Stimulated activated effector memory CD8-positive, alpha-beta T cell treated with anti-CD3 and anti-CD28 coated beads, Interleukin-12 subunit alpha, Interleukin-12 subunit beta, amount 100 ng/mL, for 72 hours (primary cell): ENCODE results near the gene YY1AP1.
"Not testable (repeated sequence)": the region's sequence is repeated elsewhere in the genome, so short reads cannot be mapped to it uniquely, and the experiment has no call there.

Experiments used
- ATAC-seq: fragments of 150-1000 bp; cut with Tn5 transposase; 2 replicates; pipeline ENCODE4 v1.10.0; 2021
- DNase-seq, 2 donors: peaks; one replicate each; pipeline ENCODE4 v3.0.0; 2021 to 2022; ENCODE audit warnings: low spot score in 2 of 2
- H3K27ac Mint-ChIP-seq: one replicate; pipeline ENCODE4 v1.8.0; 2022; ENCODE audit warnings: mild to moderate bottlenecking, mixed read lengths
- H3K36me3 Mint-ChIP-seq: one replicate; pipeline ENCODE4 v1.8.0; 2022; ENCODE audit warnings: mild to moderate bottlenecking, mixed read lengths
- H3K4me1 Mint-ChIP-seq: one replicate; pipeline ENCODE4 v1.8.0; 2022; ENCODE audit warnings: mixed read lengths
- H3K4me3 Mint-ChIP-seq: one replicate; pipeline ENCODE4 v1.8.0; 2022; ENCODE audit warnings: mild to moderate bottlenecking, mixed read lengths
- H3K9me3 Mint-ChIP-seq: one replicate; pipeline ENCODE4 v1.8.0; 2022; ENCODE audit warnings: mixed read lengths

Gene YY1AP1

DNA sequence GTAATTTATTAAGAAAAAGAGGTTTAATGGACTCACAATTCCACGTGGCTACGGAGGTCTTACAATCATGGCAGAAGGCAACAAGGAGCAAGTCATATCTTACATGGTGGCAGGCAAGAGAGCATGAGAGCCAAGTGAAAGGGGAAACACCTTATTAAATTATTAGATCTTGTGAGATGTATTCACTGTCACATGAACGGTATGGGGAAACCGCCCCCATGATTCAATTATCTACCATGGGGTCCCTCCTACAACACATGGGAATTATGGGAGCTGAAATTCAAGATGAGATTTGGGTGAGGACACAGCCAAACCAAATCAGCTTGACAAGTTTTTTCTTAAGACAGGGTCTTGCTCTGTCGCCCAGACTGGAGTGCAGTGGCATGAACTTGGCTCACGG, 14.6 kb upstream of the YY1AP1 start:
- DNase-seq (no peak), ATAC-seq (no peak)
- Mint-ChIP-seq H3K9me3 (no peaks in the 10 kb centered on the region), H3K4me3 (no peak overlapping the region), H3K4me1 (peaks cover 29% of the 10 kb centered on the region), H3K36me3 (peaks cover 15% of the 10 kb centered on the region), H3K27ac (no peak overlapping the region)

DNA sequence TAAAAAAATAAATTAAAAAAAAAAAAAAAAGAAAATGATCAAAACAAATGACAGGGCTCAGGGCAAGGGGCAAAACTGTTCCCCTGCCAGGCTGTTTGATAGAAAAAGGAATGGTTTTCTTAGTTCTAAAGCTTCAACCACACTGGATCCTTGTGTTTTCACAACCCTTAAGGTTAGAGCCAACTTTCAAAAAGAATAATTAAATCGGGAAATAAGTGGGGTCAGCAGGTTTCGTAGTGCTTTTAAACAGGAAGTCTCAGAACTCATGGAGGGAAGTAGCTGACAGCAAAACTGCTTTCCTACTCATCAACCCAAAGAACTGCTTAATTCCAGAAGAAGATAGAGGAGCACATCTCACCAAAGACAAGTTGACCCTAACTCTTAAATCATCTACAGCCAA, 13.1 kb upstream of the YY1AP1 start:
- H3K27ac Mint-ChIP-seq, ATAC-seq, DNase-seq, H3K36me3 Mint-ChIP-seq, H3K9me3 Mint-ChIP-seq, H3K4me3 Mint-ChIP-seq: not testable (repeated sequence)
- H3K4me1 Mint-ChIP-seq: peaks cover 30% of the 10 kb centered on the region

DNA sequence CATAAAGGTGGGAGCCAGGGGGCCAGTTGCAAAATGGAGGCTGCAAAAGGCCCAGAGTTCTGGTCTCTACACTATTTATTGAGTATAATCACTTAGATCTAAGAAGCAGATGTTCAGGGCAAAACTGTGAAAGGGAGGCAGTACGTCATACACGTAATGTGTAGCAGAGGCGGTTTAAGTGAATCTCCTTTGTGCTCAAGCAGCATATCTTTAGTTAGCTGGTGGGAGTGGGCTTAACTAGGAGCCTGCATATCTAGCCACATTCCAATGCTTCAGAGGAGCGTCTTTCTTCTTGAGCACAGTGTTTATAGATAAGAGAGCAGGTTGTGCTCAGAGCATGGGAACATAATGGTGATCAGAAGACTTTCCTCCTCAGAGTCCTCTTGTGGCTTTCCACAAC, 10.5 kb upstream of the YY1AP1 start:
- H3K27ac Mint-ChIP-seq: peak overlapping the region; percentile 20
- not testable (repeated sequence) for DNase-seq, ATAC-seq, H3K4me3 Mint-ChIP-seq, H3K36me3 Mint-ChIP-seq, H3K9me3 Mint-ChIP-seq
- H3K4me1 Mint-ChIP-seq: peaks cover 47% of the 10 kb centered on the region

DNA sequence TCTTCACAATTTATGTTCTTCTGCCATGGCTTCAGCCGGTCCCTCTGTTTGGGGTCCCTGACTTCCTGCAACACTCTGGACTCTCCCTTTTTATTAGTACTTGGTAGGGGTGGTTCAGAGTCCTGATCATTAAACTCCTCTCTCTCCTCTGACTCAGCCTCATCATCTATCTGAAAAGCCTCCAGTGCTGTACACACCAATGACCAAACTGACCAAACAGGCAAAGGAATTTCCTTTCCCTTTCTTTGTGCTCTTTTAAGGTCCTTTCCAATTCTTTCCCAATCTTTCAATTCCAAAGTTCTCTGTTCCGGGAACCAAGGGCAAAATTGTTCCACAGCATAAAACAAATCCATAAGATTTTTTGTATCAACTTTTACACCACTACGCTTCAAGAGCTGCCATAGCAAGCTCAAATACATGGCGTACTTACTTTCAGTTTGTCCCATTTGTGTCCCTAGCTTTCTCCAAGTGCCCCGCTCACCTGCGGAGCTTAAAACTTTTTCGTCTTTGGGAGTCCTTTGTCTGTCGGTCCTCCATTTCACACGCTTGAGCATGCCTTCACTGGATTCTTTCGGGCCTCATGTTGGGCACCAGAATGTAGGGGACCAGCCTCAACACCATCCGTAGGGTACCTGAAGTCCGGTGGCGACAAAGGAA, 9.9 kb upstream of the YY1AP1 start:
- no peak overlapping the region for H3K4me3 Mint-ChIP-seq
- no peak for ATAC-seq
- H3K9me3 Mint-ChIP-seq: no peaks in the 10 kb centered on the region
- no peak for DNase-seq
- H3K4me1 Mint-ChIP-seq: peaks cover 46% of the 10 kb centered on the region
- H3K36me3 Mint-ChIP-seq: peaks cover 6% of the 10 kb centered on the region
- peak overlapping the region; percentile 20 for H3K27ac Mint-ChIP-seq

GRCh38 chr1:155697616-155698015, 9.0 kb upstream of the YY1AP1 start:
- not testable (repeated sequence) for H3K4me3 Mint-ChIP-seq, H3K9me3 Mint-ChIP-seq, H3K36me3 Mint-ChIP-seq, DNase-seq, H3K27ac Mint-ChIP-seq, ATAC-seq
- peaks cover 50% of the 10 kb centered on the region for H3K4me1 Mint-ChIP-seq

DNA sequence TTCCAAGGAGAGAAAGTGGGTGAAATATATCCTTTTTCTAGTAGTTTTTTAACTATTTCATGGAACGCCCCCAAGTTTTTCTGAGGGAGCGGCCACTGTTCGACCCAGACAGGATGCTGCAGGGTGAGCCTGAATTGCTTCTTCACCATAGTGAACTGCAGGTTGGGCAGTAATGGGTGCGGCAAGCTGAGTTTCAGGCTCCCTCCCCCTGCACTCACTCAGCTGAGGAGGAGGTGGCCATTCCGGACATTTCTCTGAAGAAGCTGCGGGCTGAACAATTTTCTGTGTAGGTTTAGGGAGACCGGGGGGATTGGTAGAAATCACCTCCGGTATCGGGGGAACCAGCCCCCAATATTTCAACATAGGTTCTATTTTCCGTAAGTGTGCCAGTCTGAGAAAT, 8.5 kb upstream of the YY1AP1 start:
- no peak for ATAC-seq
- DNase-seq: no peak
- Mint-ChIP-seq H3K9me3 (no peaks in the 10 kb centered on the region), H3K36me3 (peaks cover 14% of the 10 kb centered on the region), H3K4me3 (no peak overlapping the region), H3K27ac (no peak overlapping the region), H3K4me1 (peaks cover 54% of the 10 kb centered on the region)

- Mint-ChIP-seq H3K4me1 (peaks cover 59% of the 10 kb centered on the region), H3K36me3 (peaks cover 20% of the 10 kb centered on the region), H3K4me3 (no peak overlapping the region), H3K9me3 (no peaks in the 10 kb centered on the region), H3K27ac (no peak overlapping the region)
- no peak for ATAC-seq
- DNase-seq: no peak
Observed at GRCh38 chr1:155696524-155696923, 8.0 kb upstream of the YY1AP1 start.

DNA sequence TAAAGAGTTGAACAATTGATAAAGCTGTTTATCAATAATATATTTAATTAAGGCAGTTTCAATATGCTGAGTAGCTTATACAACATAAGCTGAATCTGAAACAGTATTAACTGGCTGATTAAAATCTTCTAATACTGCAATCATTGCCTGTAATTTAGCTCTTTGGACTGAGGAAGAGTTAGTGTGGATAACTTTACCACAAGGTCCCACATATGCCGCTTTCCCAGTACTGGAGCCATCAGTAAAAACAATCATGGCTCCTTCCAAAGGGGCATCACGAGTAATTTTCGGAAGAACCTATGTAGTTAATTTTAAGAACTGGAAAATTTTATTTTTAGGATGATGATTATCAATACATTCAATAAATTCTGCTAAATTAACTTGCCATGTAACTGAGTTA, 7.0 kb upstream of the YY1AP1 start:
- peaks cover 68% of the 10 kb centered on the region for H3K4me1 Mint-ChIP-seq
- no peak for DNase-seq
- no peak overlapping the region for H3K27ac Mint-ChIP-seq
- H3K36me3 Mint-ChIP-seq: peaks cover 29% of the 10 kb centered on the region
- no peak for ATAC-seq
- H3K4me3 Mint-ChIP-seq: no peak overlapping the region
- no peaks in the 10 kb centered on the region for H3K9me3 Mint-ChIP-seq

- H3K4me3 Mint-ChIP-seq: no peak overlapping the region
- H3K36me3 Mint-ChIP-seq: peaks cover 34% of the 10 kb centered on the region
- H3K4me1 Mint-ChIP-seq: peaks cover 74% of the 10 kb centered on the region
- no peaks in the 10 kb centered on the region for H3K9me3 Mint-ChIP-seq
- no peak for ATAC-seq
- no peak for DNase-seq
- peak overlapping the region; percentile 29 for H3K27ac Mint-ChIP-seq
Observed at GRCh38 chr1:155695072-155695471, 6.5 kb upstream of the YY1AP1 start.

DNA sequence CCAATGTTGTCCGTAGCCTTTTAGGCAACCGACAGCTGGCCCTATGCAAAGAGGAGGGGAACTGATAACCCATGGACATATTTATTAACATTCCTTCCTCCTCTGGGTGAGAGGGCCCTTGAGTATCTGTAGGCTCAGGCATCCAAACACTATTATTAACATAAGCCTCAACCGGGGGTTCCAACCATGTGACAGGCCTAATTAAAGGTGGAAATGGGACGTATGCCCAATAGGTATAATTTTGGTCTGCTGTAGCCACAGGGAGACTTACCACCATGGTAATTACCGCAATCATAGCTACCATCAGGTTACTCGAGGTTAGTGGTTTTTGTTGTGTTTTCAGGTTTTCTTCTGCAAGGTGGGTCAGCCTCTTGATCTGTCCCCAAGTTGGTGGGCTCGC, 5.6 kb upstream of the YY1AP1 start:
- Mint-ChIP-seq H3K27ac (peak overlapping the region; percentile 29), H3K4me1 (peaks cover 82% of the 10 kb centered on the region), H3K36me3 (peaks cover 43% of the 10 kb centered on the region), H3K4me3 (no peak overlapping the region), H3K9me3 (no peaks in the 10 kb centered on the region)
- ATAC-seq (no peak), DNase-seq (no peak)

DNA sequence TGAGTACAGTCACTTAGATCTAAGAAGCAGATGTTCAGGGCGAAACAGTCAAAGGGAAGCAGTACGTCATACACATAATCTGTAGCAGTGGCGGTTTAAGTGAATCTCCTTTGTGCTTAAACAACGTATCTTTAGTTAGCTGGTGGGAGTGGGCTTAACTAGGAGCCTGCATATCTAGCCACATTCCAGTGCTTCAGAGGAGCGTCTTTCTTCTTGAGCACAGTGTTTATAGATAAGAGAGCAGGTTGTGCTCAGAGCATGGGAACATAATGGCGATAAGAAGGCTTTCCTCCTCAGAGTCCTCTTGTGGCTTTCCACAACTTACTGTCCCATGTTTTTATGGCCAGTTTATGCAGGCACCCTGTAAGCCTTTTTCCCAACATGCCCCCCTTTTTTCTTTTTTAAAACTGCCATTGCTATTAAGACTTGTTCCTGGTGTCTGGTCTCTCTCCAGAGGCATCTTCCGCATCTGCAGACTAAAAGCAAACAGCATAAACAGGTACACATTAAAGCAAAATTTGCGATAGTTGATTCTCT, 3.5 kb upstream of the YY1AP1 start:
- H3K27ac Mint-ChIP-seq: no peak overlapping the region
- H3K36me3 Mint-ChIP-seq: peaks cover 62% of the 10 kb centered on the region
- no peaks in the 10 kb centered on the region for H3K9me3 Mint-ChIP-seq
- ATAC-seq (no peak), DNase-seq (no peak)
- H3K4me3 Mint-ChIP-seq: no peak overlapping the region
- peaks cover 66% of the 10 kb centered on the region for H3K4me1 Mint-ChIP-seq

- Mint-ChIP-seq H3K36me3 (peaks cover 85% of the 10 kb centered on the region), H3K4me3 (peak within 1 kb of the TSS; percentile 93), H3K4me1 (peaks cover 70% of the 10 kb centered on the region), H3K27ac (peak within 1 kb of the TSS; percentile 97)
- not testable (repeated sequence) for DNase-seq, H3K9me3 Mint-ChIP-seq
- peak; percentile 4 for ATAC-seq
Observed at GRCh38 chr1:155689081-155689607, 570 bp upstream of the YY1AP1 start, which contains the start of gene DAP3. TSS of gene DAP3 (plus strand) at chr1:155689091. CDS start at chr1:155709780, 20,689 bp downstream.

DNA sequence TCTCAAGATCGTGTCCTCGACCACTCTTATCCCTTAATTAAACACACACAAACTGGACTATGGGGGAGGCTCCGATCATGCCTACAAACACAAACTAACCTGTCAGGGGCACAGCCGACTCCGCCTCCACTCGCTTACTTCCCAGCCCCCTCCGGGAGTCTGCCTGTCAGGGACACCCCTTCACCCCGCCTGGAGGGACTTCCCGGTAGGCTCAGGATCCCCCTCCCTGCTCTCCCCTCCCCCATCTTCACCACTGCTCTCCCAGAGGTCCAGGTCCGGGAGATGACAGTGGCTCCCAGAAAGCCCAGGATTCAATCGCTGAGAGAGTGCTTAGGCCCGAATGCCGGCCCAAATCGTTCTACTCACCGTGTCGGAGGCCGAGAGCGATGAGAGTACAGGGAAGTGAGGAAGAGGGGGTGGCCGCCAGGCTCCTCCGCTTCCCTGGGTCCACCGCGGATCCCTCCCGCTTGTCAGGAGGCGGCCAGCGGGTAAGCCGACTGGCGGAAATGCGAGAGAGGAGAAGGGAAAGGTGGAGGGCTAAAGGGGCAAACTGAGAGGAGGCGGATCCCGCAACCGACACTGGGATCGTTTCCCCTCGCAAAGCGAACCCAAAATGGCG, 760 bp downstream of the YY1AP1 start:
- peaks cover 65% of the 10 kb centered on the region for H3K4me1 Mint-ChIP-seq
- peak overlapping the region; percentile 97 for H3K27ac Mint-ChIP-seq
- peak overlapping the region; percentile 93 for H3K4me3 Mint-ChIP-seq
- DNase-seq, H3K9me3 Mint-ChIP-seq: not testable (repeated sequence)
- ATAC-seq: peak; percentile 46
- peaks cover 98% of the 10 kb centered on the region for H3K36me3 Mint-ChIP-seq

DNA sequence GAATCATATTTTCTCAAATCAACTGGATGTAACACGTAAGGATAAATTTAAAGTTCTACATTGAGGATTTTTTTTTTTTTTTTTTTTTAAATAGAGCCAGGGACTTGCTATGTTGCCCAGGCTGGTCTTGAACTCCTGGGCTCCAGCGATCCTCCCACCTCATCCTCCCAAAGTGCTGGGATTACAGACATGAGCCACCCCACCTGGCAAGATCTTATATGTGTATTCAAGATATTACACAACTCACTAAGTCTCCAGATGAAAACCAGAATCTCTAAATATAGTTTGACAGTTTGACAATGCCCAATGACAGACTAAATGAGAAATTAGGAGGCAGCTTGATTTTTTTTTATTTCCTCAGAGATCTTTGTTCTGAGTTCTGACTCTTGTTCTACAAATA, 6.8 kb downstream of the YY1AP1 start:
- peaks cover 33% of the 10 kb centered on the region for H3K4me1 Mint-ChIP-seq
- H3K36me3 Mint-ChIP-seq: peaks cover 97% of the 10 kb centered on the region
- no peak for DNase-seq

DNA sequence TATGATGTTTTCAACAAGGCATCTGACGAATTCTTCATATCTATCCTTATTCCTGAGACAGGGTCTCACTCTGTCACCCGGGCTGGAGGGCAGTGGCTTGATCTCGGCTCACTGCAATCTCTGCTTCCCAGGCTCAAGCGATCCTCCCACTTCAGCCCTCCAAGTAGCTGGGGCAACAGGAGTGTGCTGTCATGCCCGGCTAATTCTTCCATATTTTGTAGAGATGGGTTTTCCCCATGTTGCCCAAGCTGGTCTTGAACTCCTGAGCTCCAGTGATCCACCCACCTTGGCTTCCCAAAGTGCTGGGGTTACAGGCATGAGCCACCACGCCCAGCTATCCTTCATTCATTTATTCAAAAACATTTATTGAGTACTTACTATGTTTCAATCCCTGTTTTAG, 8.0 kb downstream of the YY1AP1 start:
- no peak for ATAC-seq
- Mint-ChIP-seq H3K27ac (peak overlapping the region; percentile 50), H3K9me3 (no peaks in the 10 kb centered on the region), H3K36me3 (peaks cover 97% of the 10 kb centered on the region), H3K4me1 (peaks cover 21% of the 10 kb centered on the region), H3K4me3 (no peak overlapping the region)
- no peak for DNase-seq

More for the DNA sequence above, 6.8 kb downstream of the YY1AP1 start:
- ATAC-seq: no peak
- no peak overlapping the region for H3K4me3 Mint-ChIP-seq
- H3K27ac Mint-ChIP-seq: peak overlapping the region; percentile 50
- H3K9me3 Mint-ChIP-seq: no peaks in the 10 kb centered on the region

- not testable (repeated sequence) for DNase-seq, H3K27ac Mint-ChIP-seq, H3K9me3 Mint-ChIP-seq, H3K4me3 Mint-ChIP-seq, ATAC-seq, H3K4me1 Mint-ChIP-seq
- H3K36me3 Mint-ChIP-seq: peaks cover 97% of the 10 kb centered on the region
Observed at GRCh38 chr1:155678992-155679391, 9.6 kb downstream of the YY1AP1 start.
